GM12865 (cell line): ENCODE results near the gene UTP4.
"Not testable (repeated sequence)": the region's sequence is repeated elsewhere in the genome, so short reads cannot be mapped to it uniquely, and the experiment has no call there.

Source experiments
- DNase-seq: peaks from one replicate; pipeline ENCODE4 v3.0.0; 2010; ENCODE audit warnings: low read depth
- H3K4me3 ChIP-seq: 2 replicates; pipeline ENCODE4 v1.5.1; 2011; ENCODE audit warnings: mild to moderate bottlenecking, low read depth, low read length, control low read depth
- CTCF ChIP-seq: IDR thresholded peaks from 2 replicates; pipeline ENCODE4 v1.5.1; 2011; ENCODE audit warnings: low read length, control low read depth, low read depth, inconsistent platforms; ENCODE audit not compliant: insufficient read depth; ENCODE audit errors: missing control alignments

UTP4 gene

GRCh38 chr16:69131839-69132423, 518 bp upstream of the UTP4 start:
- H3K4me3 ChIP-seq = peak overlapping the region; percentile 80
- no peak for TF ChIP-seq CTCF
- peak; percentile 87 for DNase-seq

- peak overlapping the region; percentile 80 for H3K4me3 ChIP-seq
- no peak for TF ChIP-seq CTCF
- DNase-seq = no peak
Observed at GRCh38 chr16:69133373-69133954, 1.0 kb downstream of the UTP4 start.

GRCh38 chr16:69138608-69139007, 6.2 kb downstream of the UTP4 start:
- TF ChIP-seq CTCF = no peak
- DNase-seq = no peak
- no peak overlapping the region for H3K4me3 ChIP-seq

GRCh38 chr16:69139464-69139863, 7.0 kb downstream of the UTP4 start:
- H3K4me3 ChIP-seq, DNase-seq: not testable (repeated sequence)

GRCh38 chr16:69141014-69141413, 8.6 kb downstream of the UTP4 start:
- H3K4me3 ChIP-seq = no peak overlapping the region
- DNase-seq = no peak
- no peak for TF ChIP-seq CTCF

- no peak for TF ChIP-seq CTCF
- H3K4me3 ChIP-seq = no peak overlapping the region
- no peak for DNase-seq
Observed at GRCh38 chr16:69141936-69142335, 9.5 kb downstream of the UTP4 start.

GRCh38 chr16:69143116-69143515, 10.7 kb downstream of the UTP4 start:
- H3K4me3 ChIP-seq = no peak overlapping the region
- no peak for DNase-seq
- no peak for TF ChIP-seq CTCF
